WTC11 (cell line): Measurements from ENCODE around the gene CUL4A. TPM values are rescaled to one million over a fixed set of nuclear protein-coding genes. Genes with fewer than 3 reads are reported as not detected.
A peak's percentile ranks its signal among the peaks of the same experiment; 100 is the strongest.

Experiments
- ATF1 ChIP-seq: sonication (generic); formaldehyde crosslinking; IDR thresholded peaks from 2 replicates; pipeline ENCODE4 v1.8.1; 2023; ENCODE audit warnings: mild to moderate bottlenecking, moderate library complexity, missing genetic modification reagents
- CBFB ChIP-seq: sonication (generic); formaldehyde crosslinking; IDR thresholded peaks from 2 replicates; pipeline ENCODE4 v1.8.1; 2022; ENCODE audit warnings: mild to moderate bottlenecking, low read depth, missing genetic modification reagents
- GABPB1 ChIP-seq: sonication (generic); formaldehyde crosslinking; IDR thresholded peaks from 2 replicates; pipeline ENCODE4 v1.8.1; 2023; ENCODE audit warnings: mild to moderate bottlenecking, missing genetic modification reagents
- HMGA2 ChIP-seq: fragments of 250-450 bp; sonication (Bioruptor Pico); IDR thresholded peaks from 2 replicates; pipeline ENCODE4 v1.4.0; 2021; ENCODE audit warnings: mild to moderate bottlenecking, moderate library complexity
- NFYB ChIP-seq: sonication (generic); formaldehyde crosslinking; conservative IDR thresholded peaks from 2 replicates; pipeline ENCODE4 v1.8.0; 2022; ENCODE audit warnings: low read depth, missing genetic modification reagents
- NR1H2 ChIP-seq: sonication (generic); formaldehyde crosslinking; IDR thresholded peaks from 2 replicates; pipeline ENCODE4 v1.9.0; 2021; ENCODE audit warnings: mild to moderate bottlenecking, moderate library complexity, missing genetic modification reagents
- NR3C1 ChIP-seq: sonication (generic); formaldehyde crosslinking; conservative IDR thresholded peaks from 2 replicates; pipeline ENCODE4 v1.8.1; 2023; ENCODE audit warnings: low read depth, mild to moderate bottlenecking, missing genetic modification reagents
- ZNF219 ChIP-seq: sonication (generic); formaldehyde crosslinking; IDR thresholded peaks from 2 replicates; pipeline ENCODE4 v1.8.0; 2023; ENCODE audit warnings: missing genetic modification reagents, mild to moderate bottlenecking, borderline replicate concordance
- ZNF317 ChIP-seq: sonication (generic); formaldehyde crosslinking; IDR thresholded peaks from 2 replicates; pipeline ENCODE4 v1.8.1; 2023; ENCODE audit warnings: low read depth, mild to moderate bottlenecking, moderate library complexity, missing genetic modification reagents, borderline replicate concordance
- total RNA-seq: library from RNA; stranded (reverse); gene quantifications from 3 replicates; pipeline ENCODE4 v1.2.3, GENCODE V29; 2021
- TF ChIP-seq, protein P1 (sequence below): fragments of 250-450 bp; sonication (Bioruptor Pico); IDR thresholded peaks from 2 replicates; pipeline ENCODE4 v1.9.0; 2021; ENCODE audit warnings: mild to moderate bottlenecking
- TF ChIP-seq, protein P2 (sequence below): sonication (generic); formaldehyde crosslinking; IDR thresholded peaks from 2 replicates; pipeline ENCODE4 v1.8.0; 2023; ENCODE audit warnings: missing genetic modification reagents
- TF ChIP-seq, protein P3 (sequence below): sonication (generic); formaldehyde crosslinking; IDR thresholded peaks from 2 replicates; pipeline ENCODE4 v1.8.1; 2022; ENCODE audit warnings: missing genetic modification reagents, borderline replicate concordance
- TF ChIP-seq, protein P4 (sequence below): sonication (generic); formaldehyde crosslinking; IDR thresholded peaks from 2 replicates; pipeline ENCODE4 v1.8.0; 2022; ENCODE audit warnings: mild to moderate bottlenecking, missing genetic modification reagents
- TF ChIP-seq, protein P5 (sequence below): fragments of 250-450 bp; sonication (Bioruptor Pico); IDR thresholded peaks from 2 replicates; pipeline ENCODE4 v1.9.0; 2021; ENCODE audit warnings: mild to moderate bottlenecking, borderline replicate concordance
- TF ChIP-seq, protein P6 (sequence below): sonication (generic); formaldehyde crosslinking; IDR thresholded peaks from 2 replicates; pipeline ENCODE4 v1.8.1; 2023; ENCODE audit warnings: mild to moderate bottlenecking, moderate library complexity, missing genetic modification reagents
- TF ChIP-seq, protein P7 (sequence below): sonication (generic); formaldehyde crosslinking; IDR thresholded peaks from 2 replicates; pipeline ENCODE4 v1.8.1; 2023; ENCODE audit warnings: mild to moderate bottlenecking, missing genetic modification reagents
- TF ChIP-seq, protein P8 (sequence below): sonication (generic); formaldehyde crosslinking; IDR thresholded peaks from 2 replicates; pipeline ENCODE4 v1.8.1; 2023; ENCODE audit warnings: mild to moderate bottlenecking, missing genetic modification reagents, borderline replicate concordance
- TF ChIP-seq, protein P9 (sequence below): sonication (generic); formaldehyde crosslinking; IDR thresholded peaks from 2 replicates; pipeline ENCODE4 v1.8.1; 2022; ENCODE audit warnings: low read depth, mild to moderate bottlenecking, moderate library complexity, missing genetic modification reagents, borderline replicate concordance

CUL4A gene
- total RNA-seq, 1 experiment from 2014 or later: 99.9 TPM

DNA sequence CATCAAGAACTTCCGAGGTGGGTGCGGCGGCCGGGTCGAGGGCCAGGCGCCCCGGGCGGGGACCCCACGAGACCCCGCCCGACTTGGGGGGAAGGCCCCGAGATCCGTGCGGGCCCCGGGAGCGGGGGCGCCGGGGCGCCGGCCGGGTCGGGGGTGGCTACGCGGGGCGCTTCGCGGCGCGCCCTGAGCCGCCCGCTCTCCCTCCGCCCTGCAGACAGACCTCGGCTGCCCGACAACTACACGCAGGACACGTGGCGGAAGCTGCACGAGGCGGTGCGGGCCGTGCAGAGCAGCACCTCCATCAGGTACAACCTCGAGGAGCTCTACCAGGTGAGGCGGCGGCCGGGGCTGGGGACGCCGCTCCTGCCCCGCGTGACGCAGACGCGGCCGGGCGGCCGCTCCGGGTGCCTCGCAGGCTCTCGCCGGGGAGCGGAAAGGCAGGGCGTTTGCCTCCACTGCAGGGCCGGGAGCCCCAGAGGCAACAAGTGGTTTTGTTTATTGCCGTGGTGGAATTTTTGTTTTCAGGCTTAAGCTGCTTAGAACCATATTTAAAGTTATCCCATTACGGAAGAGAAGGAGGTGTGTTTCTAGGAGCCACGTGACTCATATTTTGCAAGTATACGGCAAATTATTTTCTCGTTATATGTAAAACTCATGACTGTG is 477 bp downstream of the CUL4A start (continued):
- TF ChIP-seq ATF1 (peak; percentile 60; the same call in 1 of the 2 replicates), NR3C1 (CRISPR knock-in tag) (no peak), GABPB1 (peak; percentile 46; the same call in 1 of the 2 replicates), CBFB (CRISPR knock-in tag) (no peak), HMGA2 (CRISPR knock-in tag) (no peak), NFYB (no peak; the same call in 1 of the 2 replicates), ZNF317 (CRISPR knock-in tag) (no peak), NR1H2 (CRISPR knock-in tag) (no peak), ZNF219 (CRISPR knock-in tag) (no peak)
- TF ChIP-seq, protein P1, sequence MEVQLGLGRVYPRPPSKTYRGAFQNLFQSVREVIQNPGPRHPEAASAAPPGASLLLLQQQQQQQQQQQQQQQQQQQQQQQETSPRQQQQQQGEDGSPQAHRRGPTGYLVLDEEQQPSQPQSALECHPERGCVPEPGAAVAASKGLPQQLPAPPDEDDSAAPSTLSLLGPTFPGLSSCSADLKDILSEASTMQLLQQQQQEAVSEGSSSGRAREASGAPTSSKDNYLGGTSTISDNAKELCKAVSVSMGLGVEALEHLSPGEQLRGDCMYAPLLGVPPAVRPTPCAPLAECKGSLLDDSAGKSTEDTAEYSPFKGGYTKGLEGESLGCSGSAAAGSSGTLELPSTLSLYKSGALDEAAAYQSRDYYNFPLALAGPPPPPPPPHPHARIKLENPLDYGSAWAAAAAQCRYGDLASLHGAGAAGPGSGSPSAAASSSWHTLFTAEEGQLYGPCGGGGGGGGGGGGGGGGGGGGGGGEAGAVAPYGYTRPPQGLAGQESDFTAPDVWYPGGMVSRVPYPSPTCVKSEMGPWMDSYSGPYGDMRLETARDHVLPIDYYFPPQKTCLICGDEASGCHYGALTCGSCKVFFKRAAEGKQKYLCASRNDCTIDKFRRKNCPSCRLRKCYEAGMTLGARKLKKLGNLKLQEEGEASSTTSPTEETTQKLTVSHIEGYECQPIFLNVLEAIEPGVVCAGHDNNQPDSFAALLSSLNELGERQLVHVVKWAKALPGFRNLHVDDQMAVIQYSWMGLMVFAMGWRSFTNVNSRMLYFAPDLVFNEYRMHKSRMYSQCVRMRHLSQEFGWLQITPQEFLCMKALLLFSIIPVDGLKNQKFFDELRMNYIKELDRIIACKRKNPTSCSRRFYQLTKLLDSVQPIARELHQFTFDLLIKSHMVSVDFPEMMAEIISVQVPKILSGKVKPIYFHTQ (CRISPR knock-in tag): no peak
- TF ChIP-seq, protein P2, sequence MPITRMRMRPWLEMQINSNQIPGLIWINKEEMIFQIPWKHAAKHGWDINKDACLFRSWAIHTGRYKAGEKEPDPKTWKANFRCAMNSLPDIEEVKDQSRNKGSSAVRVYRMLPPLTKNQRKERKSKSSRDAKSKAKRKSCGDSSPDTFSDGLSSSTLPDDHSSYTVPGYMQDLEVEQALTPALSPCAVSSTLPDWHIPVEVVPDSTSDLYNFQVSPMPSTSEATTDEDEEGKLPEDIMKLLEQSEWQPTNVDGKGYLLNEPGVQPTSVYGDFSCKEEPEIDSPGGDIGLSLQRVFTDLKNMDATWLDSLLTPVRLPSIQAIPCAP (CRISPR knock-in tag): peak; percentile 86
- TF ChIP-seq, protein P3, sequence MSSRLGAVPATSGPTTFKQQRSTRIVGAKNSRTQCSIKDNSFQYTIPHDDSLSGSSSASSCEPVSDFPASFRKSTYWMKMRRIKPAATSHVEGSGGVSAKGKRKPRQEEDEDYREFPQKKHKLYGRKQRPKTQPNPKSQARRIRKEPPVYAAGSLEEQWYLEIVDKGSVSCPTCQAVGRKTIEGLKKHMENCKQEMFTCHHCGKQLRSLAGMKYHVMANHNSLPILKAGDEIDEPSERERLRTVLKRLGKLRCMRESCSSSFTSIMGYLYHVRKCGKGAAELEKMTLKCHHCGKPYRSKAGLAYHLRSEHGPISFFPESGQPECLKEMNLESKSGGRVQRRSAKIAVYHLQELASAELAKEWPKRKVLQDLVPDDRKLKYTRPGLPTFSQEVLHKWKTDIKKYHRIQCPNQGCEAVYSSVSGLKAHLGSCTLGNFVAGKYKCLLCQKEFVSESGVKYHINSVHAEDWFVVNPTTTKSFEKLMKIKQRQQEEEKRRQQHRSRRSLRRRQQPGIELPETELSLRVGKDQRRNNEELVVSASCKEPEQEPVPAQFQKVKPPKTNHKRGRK: peak; percentile 43; the same call in 1 of the 2 replicates
- TF ChIP-seq, protein P4, sequence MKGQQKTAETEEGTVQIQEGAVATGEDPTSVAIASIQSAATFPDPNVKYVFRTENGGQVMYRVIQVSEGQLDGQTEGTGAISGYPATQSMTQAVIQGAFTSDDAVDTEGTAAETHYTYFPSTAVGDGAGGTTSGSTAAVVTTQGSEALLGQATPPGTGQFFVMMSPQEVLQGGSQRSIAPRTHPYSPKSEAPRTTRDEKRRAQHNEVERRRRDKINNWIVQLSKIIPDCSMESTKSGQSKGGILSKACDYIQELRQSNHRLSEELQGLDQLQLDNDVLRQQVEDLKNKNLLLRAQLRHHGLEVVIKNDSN: peak; percentile 67
- TF ChIP-seq, protein P5, sequence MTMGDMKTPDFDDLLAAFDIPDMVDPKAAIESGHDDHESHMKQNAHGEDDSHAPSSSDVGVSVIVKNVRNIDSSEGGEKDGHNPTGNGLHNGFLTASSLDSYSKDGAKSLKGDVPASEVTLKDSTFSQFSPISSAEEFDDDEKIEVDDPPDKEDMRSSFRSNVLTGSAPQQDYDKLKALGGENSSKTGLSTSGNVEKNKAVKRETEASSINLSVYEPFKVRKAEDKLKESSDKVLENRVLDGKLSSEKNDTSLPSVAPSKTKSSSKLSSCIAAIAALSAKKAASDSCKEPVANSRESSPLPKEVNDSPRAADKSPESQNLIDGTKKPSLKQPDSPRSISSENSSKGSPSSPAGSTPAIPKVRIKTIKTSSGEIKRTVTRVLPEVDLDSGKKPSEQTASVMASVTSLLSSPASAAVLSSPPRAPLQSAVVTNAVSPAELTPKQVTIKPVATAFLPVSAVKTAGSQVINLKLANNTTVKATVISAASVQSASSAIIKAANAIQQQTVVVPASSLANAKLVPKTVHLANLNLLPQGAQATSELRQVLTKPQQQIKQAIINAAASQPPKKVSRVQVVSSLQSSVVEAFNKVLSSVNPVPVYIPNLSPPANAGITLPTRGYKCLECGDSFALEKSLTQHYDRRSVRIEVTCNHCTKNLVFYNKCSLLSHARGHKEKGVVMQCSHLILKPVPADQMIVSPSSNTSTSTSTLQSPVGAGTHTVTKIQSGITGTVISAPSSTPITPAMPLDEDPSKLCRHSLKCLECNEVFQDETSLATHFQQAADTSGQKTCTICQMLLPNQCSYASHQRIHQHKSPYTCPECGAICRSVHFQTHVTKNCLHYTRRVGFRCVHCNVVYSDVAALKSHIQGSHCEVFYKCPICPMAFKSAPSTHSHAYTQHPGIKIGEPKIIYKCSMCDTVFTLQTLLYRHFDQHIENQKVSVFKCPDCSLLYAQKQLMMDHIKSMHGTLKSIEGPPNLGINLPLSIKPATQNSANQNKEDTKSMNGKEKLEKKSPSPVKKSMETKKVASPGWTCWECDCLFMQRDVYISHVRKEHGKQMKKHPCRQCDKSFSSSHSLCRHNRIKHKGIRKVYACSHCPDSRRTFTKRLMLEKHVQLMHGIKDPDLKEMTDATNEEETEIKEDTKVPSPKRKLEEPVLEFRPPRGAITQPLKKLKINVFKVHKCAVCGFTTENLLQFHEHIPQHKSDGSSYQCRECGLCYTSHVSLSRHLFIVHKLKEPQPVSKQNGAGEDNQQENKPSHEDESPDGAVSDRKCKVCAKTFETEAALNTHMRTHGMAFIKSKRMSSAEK (CRISPR knock-in tag): no peak
- TF ChIP-seq, protein P6, sequence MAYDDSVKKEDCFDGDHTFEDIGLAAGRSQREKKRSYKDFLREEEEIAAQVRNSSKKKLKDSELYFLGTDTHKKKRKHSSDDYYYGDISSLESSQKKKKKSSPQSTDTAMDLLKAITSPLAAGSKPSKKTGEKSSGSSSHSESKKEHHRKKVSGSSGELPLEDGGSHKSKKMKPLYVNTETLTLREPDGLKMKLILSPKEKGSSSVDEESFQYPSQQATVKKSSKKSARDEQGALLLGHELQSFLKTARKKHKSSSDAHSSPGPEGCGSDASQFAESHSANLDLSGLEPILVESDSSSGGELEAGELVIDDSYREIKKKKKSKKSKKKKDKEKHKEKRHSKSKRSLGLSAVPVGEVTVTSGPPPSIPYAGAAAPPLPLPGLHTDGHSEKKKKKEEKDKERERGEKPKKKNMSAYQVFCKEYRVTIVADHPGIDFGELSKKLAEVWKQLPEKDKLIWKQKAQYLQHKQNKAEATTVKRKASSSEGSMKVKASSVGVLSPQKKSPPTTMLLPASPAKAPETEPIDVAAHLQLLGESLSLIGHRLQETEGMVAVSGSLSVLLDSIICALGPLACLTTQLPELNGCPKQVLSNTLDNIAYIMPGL (CRISPR knock-in tag): 0 out of 2 replicates have a peak, but pooled peaks have one; percentile 66
- TF ChIP-seq, protein P7, sequence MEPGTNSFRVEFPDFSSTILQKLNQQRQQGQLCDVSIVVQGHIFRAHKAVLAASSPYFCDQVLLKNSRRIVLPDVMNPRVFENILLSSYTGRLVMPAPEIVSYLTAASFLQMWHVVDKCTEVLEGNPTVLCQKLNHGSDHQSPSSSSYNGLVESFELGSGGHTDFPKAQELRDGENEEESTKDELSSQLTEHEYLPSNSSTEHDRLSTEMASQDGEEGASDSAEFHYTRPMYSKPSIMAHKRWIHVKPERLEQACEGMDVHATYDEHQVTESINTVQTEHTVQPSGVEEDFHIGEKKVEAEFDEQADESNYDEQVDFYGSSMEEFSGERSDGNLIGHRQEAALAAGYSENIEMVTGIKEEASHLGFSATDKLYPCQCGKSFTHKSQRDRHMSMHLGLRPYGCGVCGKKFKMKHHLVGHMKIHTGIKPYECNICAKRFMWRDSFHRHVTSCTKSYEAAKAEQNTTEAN (CRISPR knock-in tag): peak; percentile 75; the same call in 1 of the 2 replicates
- TF ChIP-seq, protein P8, sequence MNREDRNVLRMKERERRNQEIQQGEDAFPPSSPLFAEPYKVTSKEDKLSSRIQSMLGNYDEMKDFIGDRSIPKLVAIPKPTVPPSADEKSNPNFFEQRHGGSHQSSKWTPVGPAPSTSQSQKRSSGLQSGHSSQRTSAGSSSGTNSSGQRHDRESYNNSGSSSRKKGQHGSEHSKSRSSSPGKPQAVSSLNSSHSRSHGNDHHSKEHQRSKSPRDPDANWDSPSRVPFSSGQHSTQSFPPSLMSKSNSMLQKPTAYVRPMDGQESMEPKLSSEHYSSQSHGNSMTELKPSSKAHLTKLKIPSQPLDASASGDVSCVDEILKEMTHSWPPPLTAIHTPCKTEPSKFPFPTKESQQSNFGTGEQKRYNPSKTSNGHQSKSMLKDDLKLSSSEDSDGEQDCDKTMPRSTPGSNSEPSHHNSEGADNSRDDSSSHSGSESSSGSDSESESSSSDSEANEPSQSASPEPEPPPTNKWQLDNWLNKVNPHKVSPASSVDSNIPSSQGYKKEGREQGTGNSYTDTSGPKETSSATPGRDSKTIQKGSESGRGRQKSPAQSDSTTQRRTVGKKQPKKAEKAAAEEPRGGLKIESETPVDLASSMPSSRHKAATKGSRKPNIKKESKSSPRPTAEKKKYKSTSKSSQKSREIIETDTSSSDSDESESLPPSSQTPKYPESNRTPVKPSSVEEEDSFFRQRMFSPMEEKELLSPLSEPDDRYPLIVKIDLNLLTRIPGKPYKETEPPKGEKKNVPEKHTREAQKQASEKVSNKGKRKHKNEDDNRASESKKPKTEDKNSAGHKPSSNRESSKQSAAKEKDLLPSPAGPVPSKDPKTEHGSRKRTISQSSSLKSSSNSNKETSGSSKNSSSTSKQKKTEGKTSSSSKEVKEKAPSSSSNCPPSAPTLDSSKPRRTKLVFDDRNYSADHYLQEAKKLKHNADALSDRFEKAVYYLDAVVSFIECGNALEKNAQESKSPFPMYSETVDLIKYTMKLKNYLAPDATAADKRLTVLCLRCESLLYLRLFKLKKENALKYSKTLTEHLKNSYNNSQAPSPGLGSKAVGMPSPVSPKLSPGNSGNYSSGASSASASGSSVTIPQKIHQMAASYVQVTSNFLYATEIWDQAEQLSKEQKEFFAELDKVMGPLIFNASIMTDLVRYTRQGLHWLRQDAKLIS (CRISPR knock-in tag): no peak
- TF ChIP-seq, protein P9, sequence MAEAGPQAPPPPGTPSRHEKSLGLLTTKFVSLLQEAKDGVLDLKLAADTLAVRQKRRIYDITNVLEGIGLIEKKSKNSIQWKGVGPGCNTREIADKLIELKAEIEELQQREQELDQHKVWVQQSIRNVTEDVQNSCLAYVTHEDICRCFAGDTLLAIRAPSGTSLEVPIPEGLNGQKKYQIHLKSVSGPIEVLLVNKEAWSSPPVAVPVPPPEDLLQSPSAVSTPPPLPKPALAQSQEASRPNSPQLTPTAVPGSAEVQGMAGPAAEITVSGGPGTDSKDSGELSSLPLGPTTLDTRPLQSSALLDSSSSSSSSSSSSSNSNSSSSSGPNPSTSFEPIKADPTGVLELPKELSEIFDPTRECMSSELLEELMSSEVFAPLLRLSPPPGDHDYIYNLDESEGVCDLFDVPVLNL (CRISPR knock-in tag): 0 out of 2 replicates have a peak, but pooled peaks have one; percentile 58
